Endodermal cell (in vitro differentiated cells): ENCODE data around the gene ZNF561. TPM values are rescaled to one million over a fixed set of nuclear protein-coding genes. Genes with fewer than 3 reads are reported as not detected.
"Not testable (repeated sequence)": the region's sequence is repeated elsewhere in the genome, so short reads cannot be mapped to it uniquely, and the experiment has no call there.

Source experiments
- DNase-seq: peaks from one replicate; pipeline ENCODE4 v3.0.0-alpha.2; 2017
- H3K27ac ChIP-seq: 2 replicates; pipeline ENCODE4 v1.5.1; 2013; ENCODE audit warnings: mild to moderate bottlenecking, low read depth, low read length, moderate library complexity
- H3K27me3 ChIP-seq: 2 replicates; pipeline ENCODE4 v1.6.1; 2013; ENCODE audit warnings: mild to moderate bottlenecking, low read length, moderate library complexity; ENCODE audit not compliant: insufficient read depth, control insufficient read depth, poor library complexity, severe bottlenecking
- H3K36me3 ChIP-seq: 2 replicates; pipeline ENCODE4 v1.7.0; 2013; ENCODE audit warnings: mild to moderate bottlenecking, low read length, moderate library complexity; ENCODE audit not compliant: control insufficient read depth, insufficient read depth
- H3K4me1 ChIP-seq: one replicate; pipeline ENCODE4 v1.7.0; 2013; ENCODE audit warnings: low read length; ENCODE audit not compliant: control insufficient read depth, insufficient read depth
- H3K4me3 ChIP-seq: 2 replicates; pipeline ENCODE4 v1.5.1; 2013; ENCODE audit warnings: mild to moderate bottlenecking, low read length, moderate library complexity
- H3K9ac ChIP-seq: 2 replicates; pipeline ENCODE4 v1.6.1; 2013; ENCODE audit warnings: mild to moderate bottlenecking, low read length, moderate library complexity; ENCODE audit not compliant: poor library complexity, severe bottlenecking; ENCODE audit errors: extremely low read depth
- H3K9me3 ChIP-seq: 2 replicates; pipeline ENCODE4 v1.6.1; 2013; ENCODE audit warnings: mild to moderate bottlenecking, low read length, moderate library complexity; ENCODE audit not compliant: control insufficient read depth
- H3K27ac Mint-ChIP-seq: 2 replicates; pipeline ENCODE4 v1.8.0; 2020; ENCODE audit warnings: mixed read lengths
- H3K27me3 Mint-ChIP-seq: 2 replicates; pipeline ENCODE4 v1.8.0; 2021; ENCODE audit warnings: mild to moderate bottlenecking, mixed read lengths; ENCODE audit not compliant: insufficient read depth
- H3K36me3 Mint-ChIP-seq: 2 replicates; pipeline ENCODE4 v1.8.0; 2020; ENCODE audit warnings: low read depth, mixed read lengths
- H3K4me1 Mint-ChIP-seq: 2 replicates; pipeline ENCODE4 v1.8.0; 2020; ENCODE audit warnings: mixed read lengths
- H3K4me3 Mint-ChIP-seq: 2 replicates; pipeline ENCODE4 v1.8.0; 2020; ENCODE audit warnings: mild to moderate bottlenecking, moderate library complexity, mixed read lengths
- H3K9me3 Mint-ChIP-seq: 2 replicates; pipeline ENCODE4 v1.8.0; 2020; ENCODE audit warnings: mild to moderate bottlenecking, mixed read lengths
- CTCF ChIP-seq: fragments of 200-600 bp; sonication (generic); conservative IDR thresholded peaks from 2 replicates; pipeline ENCODE4 v1.5.0; 2021; ENCODE audit warnings: antibody characterized with exemption, mild to moderate bottlenecking
- WGBS, 2 experiments: methylation state at CpG; one replicate each; pipeline versions ENCODE4 v1.1.5 to v1.1.7; 2013; ENCODE audit warnings: missing lambda C conversion rate in 2 of 2, mixed read lengths in 1 of 2; ENCODE audit not compliant: insufficient coverage in 1 of 2, insufficient read length in 1 of 2; 5-methylcytosine and 5-hydroxymethylcytosine counted together
- total RNA-seq, 2 donors: library from RNA; stranded (reverse); fragmentation: NEBNext Ultra II Directional in 1 of 2; extraction: Animal tissue kit (Norgen Biotek cat#: 25700) in 1 of 2; gene quantifications; 2 replicates in 1 of 2; 3 replicates in 1 of 2; pipeline ENCODE4 v1.2.1, GENCODE V29; 2021

The ZNF561 gene
- total RNA-seq, 2 donors from 2014 or later, result 51.0 to 57.2 TPM

GRCh38 chr19:9586764-9587163 is 34.3 kb downstream of the ZNF561 start:
- Mint-ChIP-seq H3K27ac (no peak overlapping the region), H3K4me1 (peaks cover 4% of the 10 kb centered on the region), H3K4me3 (no peak overlapping the region), H3K9me3 (peaks cover 7% of the 10 kb centered on the region), H3K27me3 (no peaks in the 10 kb centered on the region), H3K36me3 (peaks cover 8% of the 10 kb centered on the region)
- Histone ChIP-seq H3K4me3 (no peak overlapping the region), H3K36me3 (peaks cover 3% of the 10 kb centered on the region), H3K9me3 (no peaks in the 10 kb centered on the region), H3K27ac (no peak overlapping the region), H3K9ac (no peak overlapping the region), H3K27me3 (no peaks in the 10 kb centered on the region), H3K4me1 (no peaks in the 10 kb centered on the region)
- TF ChIP-seq CTCF, result peak; percentile 84
- WGBS, 2 experiments, result 24 to 28% methylated on average over 4 to 7 of the region's 7 CpGs
- DNase-seq, result peak; percentile 92

GRCh38 chr19:9584073-9584833 is 36.8 kb downstream of the ZNF561 start, which contains the start of gene ZNF121:
Gene ZNF121, minus strand, starts transcription at chr19:9584504. Its CDS starts 16,407 bp downstream, at chr19:9568097.
- peaks cover 23% of the 10 kb centered on the region for H3K9me3 ChIP-seq
- peaks cover 32% of the 10 kb centered on the region for H3K9me3 Mint-ChIP-seq
- DNase-seq, result peak; percentile 96
- peak within 1 kb of the TSS; percentile 85 for H3K27ac ChIP-seq
- H3K36me3 ChIP-seq, result peaks cover 28% of the 10 kb centered on the region
- no peaks in the 10 kb centered on the region for H3K27me3 ChIP-seq
- peaks cover 10% of the 10 kb centered on the region for H3K4me1 Mint-ChIP-seq
- H3K4me3 ChIP-seq, result peak within 1 kb of the TSS; percentile 99
- no peak for TF ChIP-seq CTCF
- H3K27ac Mint-ChIP-seq, result peak within 1 kb of the TSS; percentile 98
- no peaks in the 10 kb centered on the region for H3K27me3 Mint-ChIP-seq
- peak within 1 kb of the TSS; percentile 97 for H3K9ac ChIP-seq
- 0 to 1% methylated on average over 28 to 51 of the region's 51 CpGs for WGBS, 2 experiments
- peaks cover 33% of the 10 kb centered on the region for H3K36me3 Mint-ChIP-seq
- H3K4me1 ChIP-seq, result no peaks in the 10 kb centered on the region
- H3K4me3 Mint-ChIP-seq, result peak within 1 kb of the TSS; percentile 96

- H3K9me3 Mint-ChIP-seq, result peaks cover 52% of the 10 kb centered on the region
- not testable (repeated sequence) for H3K27ac ChIP-seq, H3K27me3 Mint-ChIP-seq, H3K27me3 ChIP-seq, H3K4me1 ChIP-seq, H3K4me1 Mint-ChIP-seq
- Histone ChIP-seq H3K4me3 (peak overlapping the region; percentile 99), H3K9ac (peak overlapping the region; percentile 97), H3K9me3 (peaks cover 44% of the 10 kb centered on the region), H3K36me3 (peaks cover 47% of the 10 kb centered on the region)
- peak; percentile 69 for DNase-seq
- 45 to 70% methylated on average over 8 to 10 of the region's 13 CpGs for WGBS, 2 experiments
- peak overlapping the region; percentile 96 for H3K4me3 Mint-ChIP-seq
- H3K27ac Mint-ChIP-seq, result peak overlapping the region; percentile 84
- H3K36me3 Mint-ChIP-seq, result peaks cover 53% of the 10 kb centered on the region
Observed at GRCh38 chr19:9582081-9582725, 38.8 kb downstream of the ZNF561 start.
